Colonic mucosa (tissue), 4 donors: ENCODE measurements around the gene MUC3A. TPM values are rescaled to one million over a fixed set of nuclear protein-coding genes. Genes with fewer than 3 reads are reported as not detected.

Source experiments
- DNase-seq: peaks from one replicate; pipeline ENCODE4 v3.0.0-alpha.2; 2020
- H3K27ac ChIP-seq: fragments of 200-600 bp; one replicate; pipeline ENCODE4 v1.8.0; 2021
- H3K27me3 ChIP-seq: fragments of 200-600 bp; one replicate; pipeline ENCODE4 v1.8.0; 2021
- H3K36me3 ChIP-seq: fragments of 200-600 bp; one replicate; pipeline ENCODE4 v1.8.0; 2021
- H3K4me1 ChIP-seq: fragments of 200-600 bp; one replicate; pipeline ENCODE4 v1.8.0; 2021; ENCODE audit warnings: mild to moderate bottlenecking
- H3K4me3 ChIP-seq: fragments of 200-600 bp; one replicate; pipeline ENCODE4 v1.8.0; 2021
- H3K9ac ChIP-seq, 2 donors: one replicate each; pipeline ENCODE4 v1.7.0; 2013; ENCODE audit warnings: control low read depth in 2 of 2, low read depth in 2 of 2, low read length in 2 of 2
- H3K9me3 ChIP-seq: fragments of 200-600 bp; one replicate; pipeline ENCODE4 v1.8.0; 2021
- intact Hi-C: fragments of 100-400 bp; cut with DNase I; formaldehyde crosslinking; loops from one replicate; pipeline ENCODE4 v1.14.1; 2022
- total RNA-seq, 2 donors: library from RNA; stranded (reverse); fragmentation: NEBNext Ultra II Directional in 1 of 2; extraction: Animal tissue kit (Norgen Biotek cat#: 25700) in 1 of 2; gene quantifications; one replicate each; pipeline ENCODE4 v1.2.1, GENCODE V29; 2021
- TF ChIP-seq, protein P1 (sequence below): fragments of 200-600 bp; IDR thresholded peaks from one replicate; pipeline ENCODE4 v1.8.0; 2022; ENCODE audit warnings: antibody characterized with exemption, mild to moderate bottlenecking
- donor health status: healthy.
- donor health status: DM: no; HTN: no; CAD: no.
- donor health status: DM: no; HTN: no; CAD: no.

Gene MUC3A
- total RNA-seq, 2 donors from 2014 or later = 137 to 149 TPM

DNA sequence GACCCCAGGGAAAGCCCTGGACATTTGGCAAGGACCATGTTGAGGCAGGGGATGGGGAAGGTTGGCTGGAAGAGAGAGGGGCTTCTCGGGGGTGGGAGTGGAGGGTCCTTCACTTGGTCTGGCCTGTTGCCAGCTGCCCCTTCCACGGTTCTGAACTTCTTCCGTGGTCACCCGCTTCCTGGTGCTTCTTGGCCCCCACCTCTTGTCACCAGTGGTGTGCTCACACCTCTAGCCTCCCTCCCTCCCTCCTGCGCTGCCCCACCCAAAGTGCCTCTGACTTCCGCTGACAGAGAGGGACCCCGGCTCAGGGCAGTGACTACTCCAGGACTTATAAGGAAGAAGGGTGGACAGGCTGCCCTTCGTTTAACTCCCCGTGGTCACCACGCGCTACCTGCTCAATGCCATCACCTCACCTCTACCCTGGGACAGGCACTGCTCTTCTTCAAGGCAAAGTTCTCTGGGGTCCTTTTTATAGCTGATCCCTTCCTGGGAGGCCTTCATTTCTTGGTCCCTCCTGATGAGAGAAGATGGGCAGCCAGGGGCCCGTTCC lies 19.8 kb downstream of the MUC3A start, which contains the start of gene MUC12:
MUC12 (plus strand) TSS at position 500 of the 550 bp plus-strand sequence. CDS start 58 bp downstream, outside the sequence.
- intact Hi-C loops = loop anchor here (5.0 kb wide), 1 partner anchor 67 kb away; no protein-coding TSS in a partner anchor
- Histone ChIP-seq H3K4me1 (no peaks in the 10 kb centered on the region), H3K36me3 (no peaks in the 10 kb centered on the region), H3K4me3 (peak within 1 kb of the TSS; percentile 42), H3K27me3 (peaks cover 16% of the 10 kb centered on the region), H3K9ac (peak within 1 kb of the TSS; percentile 68 to 95), H3K27ac (peak within 1 kb of the TSS; percentile 86), H3K9me3 (no peaks in the 10 kb centered on the region)
- peak; percentile 48 for DNase-seq
- TF ChIP-seq, protein P1, sequence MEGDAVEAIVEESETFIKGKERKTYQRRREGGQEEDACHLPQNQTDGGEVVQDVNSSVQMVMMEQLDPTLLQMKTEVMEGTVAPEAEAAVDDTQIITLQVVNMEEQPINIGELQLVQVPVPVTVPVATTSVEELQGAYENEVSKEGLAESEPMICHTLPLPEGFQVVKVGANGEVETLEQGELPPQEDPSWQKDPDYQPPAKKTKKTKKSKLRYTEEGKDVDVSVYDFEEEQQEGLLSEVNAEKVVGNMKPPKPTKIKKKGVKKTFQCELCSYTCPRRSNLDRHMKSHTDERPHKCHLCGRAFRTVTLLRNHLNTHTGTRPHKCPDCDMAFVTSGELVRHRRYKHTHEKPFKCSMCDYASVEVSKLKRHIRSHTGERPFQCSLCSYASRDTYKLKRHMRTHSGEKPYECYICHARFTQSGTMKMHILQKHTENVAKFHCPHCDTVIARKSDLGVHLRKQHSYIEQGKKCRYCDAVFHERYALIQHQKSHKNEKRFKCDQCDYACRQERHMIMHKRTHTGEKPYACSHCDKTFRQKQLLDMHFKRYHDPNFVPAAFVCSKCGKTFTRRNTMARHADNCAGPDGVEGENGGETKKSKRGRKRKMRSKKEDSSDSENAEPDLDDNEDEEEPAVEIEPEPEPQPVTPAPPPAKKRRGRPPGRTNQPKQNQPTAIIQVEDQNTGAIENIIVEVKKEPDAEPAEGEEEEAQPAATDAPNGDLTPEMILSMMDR = no peak

DNA sequence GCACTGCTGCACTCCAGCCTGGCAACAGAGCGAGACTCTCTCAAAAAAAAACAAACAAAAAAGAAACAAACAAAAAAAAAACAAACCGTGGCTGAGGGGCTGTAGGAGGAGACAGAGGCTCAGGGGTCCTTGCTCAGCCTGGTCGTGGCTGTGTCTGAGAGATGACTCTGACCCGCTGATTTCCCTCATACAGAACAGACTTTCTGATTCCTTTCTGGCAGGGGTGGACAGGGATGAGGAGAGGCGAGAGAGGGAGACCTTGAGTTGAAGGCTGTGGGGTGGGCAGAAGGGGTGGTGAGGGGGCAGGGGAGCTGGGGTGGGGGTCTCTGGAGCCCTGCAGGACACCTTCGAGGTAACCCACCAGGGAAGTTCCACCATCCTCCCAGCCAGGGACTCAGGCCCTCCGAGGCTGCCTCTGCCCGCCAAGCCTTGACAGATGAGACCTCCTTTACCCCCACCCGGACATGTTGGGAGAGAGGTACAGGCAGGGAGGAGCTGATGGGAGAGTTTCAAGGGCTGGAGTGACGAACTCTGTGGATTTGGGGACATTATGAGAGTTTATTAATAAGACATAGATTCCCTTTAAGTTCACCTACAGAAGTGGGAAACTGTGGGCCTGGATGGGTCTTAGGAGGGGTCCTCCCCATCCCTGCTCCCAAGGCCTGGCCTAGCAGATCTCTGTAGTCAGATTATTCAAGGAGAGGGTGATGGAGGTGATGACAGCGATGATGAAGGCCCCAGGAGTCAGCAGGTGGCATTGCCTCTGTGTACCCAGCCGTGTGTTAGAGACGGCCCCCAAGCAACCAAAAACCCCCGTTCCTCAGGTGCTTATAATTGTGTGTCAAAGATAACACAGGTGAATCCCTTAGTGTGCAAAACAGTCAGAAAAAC lies 22.0 kb downstream of the MUC3A start:
- intact Hi-C loops = no loop called here
- peak overlapping the region; percentile 86 for H3K27ac ChIP-seq
- no peaks in the 10 kb centered on the region for H3K9me3 ChIP-seq
- H3K27me3 ChIP-seq = peaks cover 7% of the 10 kb centered on the region
- TF ChIP-seq, protein P1 = no peak
- no peak for DNase-seq
- H3K4me3 ChIP-seq = peak overlapping the region; percentile 19
- H3K36me3 ChIP-seq = no peaks in the 10 kb centered on the region
- H3K4me1 ChIP-seq = peaks cover 7% of the 10 kb centered on the region
- peak overlapping the region in 1 of 2 donors; percentile 74 for H3K9ac ChIP-seq

DNA sequence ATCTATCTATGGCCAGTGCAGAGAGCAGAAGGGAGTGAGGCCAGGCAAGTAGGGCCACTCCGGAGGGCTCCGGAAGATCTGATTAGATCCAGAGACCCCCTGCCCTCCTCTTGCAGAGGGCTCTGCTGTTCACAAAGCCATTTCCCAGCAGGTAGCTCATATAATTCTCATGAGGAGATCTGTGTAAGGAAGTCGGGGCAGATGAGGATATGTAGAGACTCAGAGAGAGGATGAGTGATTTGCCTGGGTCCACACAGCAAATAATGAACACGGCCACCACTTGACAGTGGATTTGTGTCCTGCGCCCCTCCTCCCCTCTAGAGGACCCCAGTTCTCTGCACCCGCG lies 22.6 kb downstream of the MUC3A start:
- H3K9me3 ChIP-seq = no peaks in the 10 kb centered on the region
- DNase-seq = no peak
- TF ChIP-seq, protein P1 = no peak
- peaks cover 7% of the 10 kb centered on the region for H3K4me1 ChIP-seq
- no peaks in the 10 kb centered on the region for H3K36me3 ChIP-seq
- H3K27ac ChIP-seq = peak overlapping the region; percentile 86
- H3K9ac ChIP-seq = peak overlapping the region in 1 of 2 donors; percentile 74
- intact Hi-C loops = no loop called here
- H3K27me3 ChIP-seq = peaks cover under 1% of the 10 kb centered on the region
- H3K4me3 ChIP-seq = peak overlapping the region; percentile 19

DNA sequence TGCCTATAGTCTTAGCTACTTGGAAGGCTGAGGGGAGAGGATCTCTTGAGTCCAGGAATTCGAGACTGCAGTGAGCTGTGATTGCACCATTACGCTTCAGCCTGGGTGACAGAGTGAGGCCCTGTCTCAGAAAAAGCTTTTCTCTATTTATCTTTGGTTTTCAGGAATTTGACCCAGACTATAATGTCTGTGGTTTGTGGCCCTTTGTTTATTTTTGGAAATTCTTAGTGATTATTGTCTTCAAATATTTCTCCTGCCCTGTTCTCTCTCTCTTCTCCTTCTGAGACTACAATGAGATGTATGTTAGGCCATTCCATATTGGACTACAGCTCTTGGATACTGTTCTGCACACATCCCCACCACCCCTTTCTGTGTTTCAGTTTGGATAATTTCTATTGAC lies 24.7 kb downstream of the MUC3A start:
- H3K27ac ChIP-seq = peak overlapping the region; percentile 90
- no peaks in the 10 kb centered on the region for H3K27me3 ChIP-seq

DNA sequence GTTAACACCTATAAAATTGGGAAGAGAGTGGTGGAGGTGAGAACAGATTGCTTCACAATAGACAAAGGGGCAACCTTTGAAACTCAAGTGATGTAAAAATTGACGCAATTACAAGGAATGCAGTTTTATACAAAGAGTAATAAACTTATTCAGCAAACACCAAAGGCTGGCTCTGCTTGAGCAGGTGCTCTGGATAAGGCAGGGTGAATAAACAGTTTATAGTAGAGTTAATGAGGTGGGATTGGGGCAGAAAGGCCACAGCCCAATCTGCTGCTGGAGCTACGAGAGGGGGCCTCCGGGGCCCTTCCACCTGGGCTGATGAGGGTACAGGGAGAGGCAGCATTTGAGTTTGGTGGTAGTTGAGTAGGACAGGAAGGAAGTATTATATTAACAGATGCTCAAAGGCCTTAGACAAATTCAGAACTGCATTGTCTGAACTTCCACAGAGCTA lies 26.1 kb downstream of the MUC3A start:
- H3K27ac ChIP-seq = peak overlapping the region; percentile 90
- peak; percentile 78 for DNase-seq

More for the DNA sequence above, 24.7 kb downstream of the MUC3A start:
- intact Hi-C loops = no loop called here
- Histone ChIP-seq H3K36me3 (no peaks in the 10 kb centered on the region), H3K4me1 (peaks cover 7% of the 10 kb centered on the region), H3K9me3 (no peaks in the 10 kb centered on the region), H3K4me3 (no peak overlapping the region), H3K9ac (no peak overlapping the region)
- DNase-seq = no peak
- TF ChIP-seq, protein P1 = no peak

More for the DNA sequence above, 26.1 kb downstream of the MUC3A start:
- Histone ChIP-seq H3K36me3 (no peaks in the 10 kb centered on the region), H3K4me3 (no peak overlapping the region), H3K9ac (peak overlapping the region in 1 of 2 donors; percentile 86), H3K9me3 (no peaks in the 10 kb centered on the region), H3K27me3 (no peaks in the 10 kb centered on the region), H3K4me1 (peaks cover 7% of the 10 kb centered on the region)
- TF ChIP-seq, protein P1 = no peak
- intact Hi-C loops = no loop called here
